ENCODE results near the gene PPP2R2C.

The PPP2R2C gene

GRCh38 chr4:6465955-6466354 is 6.5 kb downstream of the PPP2R2C start:
- Histone ChIP-seq H3K36me3 (ENCODE audit: control insufficient read depth in 2 of 2, insufficient read depth in 1 of 2, low read length in 2 of 2) (no peaks in the 10 kb centered on the region), H3K27ac (ENCODE audit: extremely low read depth, low read depth, low read length) (no peak overlapping the region), H3K4me1 (ENCODE audit: control insufficient read depth, insufficient read depth, low read length) (no peaks in the 10 kb centered on the region), H3K4me3 (ENCODE audit: low read depth, low read length) (no peak overlapping the region), H3K9me3 (ENCODE audit: control insufficient read depth, insufficient read depth, low read depth, low read length) (no peaks in the 10 kb centered on the region)
- ChIA-PET POLR2A (no interaction called here), CTCF (interaction anchor here (1.1 kb wide), 1 partner anchor 8 kb away, joined by 4 read pairs; no protein-coding TSS in a partner anchor)
- no peak for TF ChIP-seq ZNF266 (tag by site-specific recombination; IDR thresholded peaks at IDR 0.05; ENCODE audit: low read depth)
- TF ChIP-seq ZNF324 (tag by site-specific recombination; IDR thresholded peaks at IDR 0.05), result no peak
- TF ChIP-seq ZNF707 (tag by site-specific recombination; IDR thresholded peaks at IDR 0.05), result no peak
- TF ChIP-seq ZFP41 (tag by site-specific recombination; IDR thresholded peaks at IDR 0.05; ENCODE audit: borderline replicate concordance), result no peak
- no peak for TF ChIP-seq PRDM2 (tag by site-specific recombination; IDR thresholded peaks at IDR 0.05; ENCODE audit: borderline replicate concordance)
- no peak for TF ChIP-seq RBAK (tag by site-specific recombination; IDR thresholded peaks at IDR 0.05)
- no peak for TF ChIP-seq ZFP69B (tag by site-specific recombination; IDR thresholded peaks at IDR 0.05)
- TF ChIP-seq TSHZ1 (tag by site-specific recombination; IDR thresholded peaks at IDR 0.05; ENCODE audit: borderline replicate concordance), result no peak

DNA sequence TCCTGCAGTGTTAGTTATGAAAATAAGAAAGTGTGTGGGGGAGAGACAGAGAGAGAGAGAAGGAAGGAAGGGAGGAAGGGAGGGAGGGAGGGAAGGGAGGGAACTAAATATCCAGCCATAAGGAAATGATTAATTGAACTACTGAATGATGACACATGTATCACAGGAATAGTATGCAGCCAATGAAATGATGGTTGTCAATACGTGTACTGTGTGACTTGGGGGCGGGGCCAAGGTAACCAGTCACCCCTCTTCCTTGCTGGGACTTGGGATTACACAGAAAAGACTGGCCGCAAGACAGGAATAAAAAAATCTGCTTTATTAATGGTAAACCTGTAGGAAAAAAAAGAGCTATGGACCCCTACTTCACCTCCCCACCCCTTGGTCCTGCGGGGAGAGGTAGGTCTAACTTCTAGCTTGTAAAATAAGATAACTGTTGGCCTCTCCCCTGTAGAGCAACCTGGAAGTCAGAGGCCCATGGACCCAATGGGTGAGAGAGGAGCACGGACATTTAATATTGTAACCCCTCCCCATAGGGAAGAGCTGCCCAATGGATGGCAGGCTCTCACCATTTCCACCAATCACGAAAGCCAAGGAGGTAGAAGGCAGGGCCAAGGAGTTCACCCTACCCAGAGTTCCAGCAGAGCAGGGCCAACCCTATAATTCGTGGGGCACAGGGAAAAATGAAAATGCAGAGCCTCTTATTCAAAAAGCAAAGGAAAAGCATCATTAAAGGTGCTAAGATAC is 7.4 kb downstream of the PPP2R2C start:
- no peak overlapping the region for H3K4me3 ChIP-seq (ENCODE audit: low read depth, low read length)
- H3K4me1 ChIP-seq (ENCODE audit: control insufficient read depth, insufficient read depth, low read length), result no peaks in the 10 kb centered on the region
- no peak overlapping the region for H3K27ac ChIP-seq (ENCODE audit: extremely low read depth, low read depth, low read length)
- CTCF ChIA-PET, result interaction anchor here (1.0 to 1.1 kb wide), 2 partner anchors 9 kb away, joined by 4 read pairs; no protein-coding TSS in a partner anchor
- no peaks in the 10 kb centered on the region for H3K36me3 ChIP-seq (ENCODE audit: control insufficient read depth in 2 of 2, insufficient read depth in 1 of 2, low read length in 2 of 2)
- POLR2A ChIA-PET, result no interaction called here
- no peaks in the 10 kb centered on the region for H3K9me3 ChIP-seq (ENCODE audit: control insufficient read depth, insufficient read depth, low read depth, low read length)
- TF ChIP-seq ZNF10 (tag by site-specific recombination; IDR thresholded peaks at IDR 0.05) (no peak), ZNF423 (tag by site-specific recombination; IDR thresholded peaks at IDR 0.05) (no peak), SCRT2 (tag by site-specific recombination; IDR thresholded peaks at IDR 0.05) (no peak), GFI1B (tag by site-specific recombination; IDR thresholded peaks at IDR 0.05) (no peak), PRDM2 (tag by site-specific recombination; IDR thresholded peaks at IDR 0.05; ENCODE audit: borderline replicate concordance) (no peak), ZNF239 (tag by site-specific recombination; IDR thresholded peaks at IDR 0.05) (no peak), ZNF549 (tag by site-specific recombination; IDR thresholded peaks at IDR 0.05) (no peak), ZBTB26 (tag by site-specific recombination; optimal IDR thresholded peaks at IDR 0.05) (no peak), ZNF221 (tag by site-specific recombination; IDR thresholded peaks at IDR 0.05; ENCODE audit: borderline replicate concordance) (no peak), MZF1 (tag by site-specific recombination; IDR thresholded peaks at IDR 0.05; ENCODE audit: borderline replicate concordance) (no peak)
